ENCODE measurements around the gene IFNW1.

The IFNW1 gene

DNA sequence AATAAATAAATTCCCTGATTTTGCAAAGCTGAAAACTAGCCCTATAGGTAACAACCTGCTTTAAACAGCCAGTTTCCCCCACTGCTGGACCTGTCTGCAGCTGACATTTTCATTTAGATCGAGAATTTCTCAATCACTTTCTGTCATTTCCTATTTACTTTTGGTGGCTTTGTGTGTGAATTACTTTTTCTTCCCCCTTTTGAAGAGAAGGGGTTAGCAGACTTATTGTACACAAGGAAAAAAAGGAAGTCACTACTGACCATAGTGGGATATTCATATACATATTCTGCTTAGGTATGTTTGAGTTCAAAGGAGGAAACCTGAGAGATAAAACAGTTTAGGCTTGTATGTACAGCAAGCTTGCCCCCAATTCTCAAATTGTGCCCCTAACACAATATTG, 36.8 kb downstream of the IFNW1 start:
- DNase-seq: peak in 1 of 2 donors; percentile 62

- no peak for DNase-seq
Observed at GRCh38 chr9:21102305-21102704, 39.3 kb downstream of the IFNW1 start.

DNA sequence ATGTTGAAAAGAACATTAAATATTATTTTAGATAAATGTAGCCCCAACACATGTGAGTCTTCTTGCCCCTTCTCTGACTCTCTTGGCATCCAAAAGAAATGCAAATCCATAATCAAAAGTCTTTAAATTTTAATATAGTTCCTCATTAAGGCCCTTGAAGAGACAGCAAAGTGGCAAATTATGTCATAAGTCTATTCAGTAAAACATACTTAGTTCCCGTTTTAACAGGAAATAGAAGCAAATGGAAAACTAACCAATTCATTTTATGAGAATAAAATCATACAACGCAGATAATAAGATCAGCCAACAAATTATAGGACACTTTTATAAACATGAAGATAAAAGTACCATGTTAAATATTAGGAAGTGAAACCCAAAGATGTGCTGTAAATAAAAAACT, 43.8 kb downstream of the IFNW1 start:
- peak in 1 of 2 donors; percentile 46 for DNase-seq

GRCh38 chr9:21096901-21097255, 44.8 kb downstream of the IFNW1 start:
- no peak for DNase-seq

- peak in 1 of 2 donors; percentile 82 for DNase-seq
Observed at GRCh38 chr9:21096172-21096900, 45.3 kb downstream of the IFNW1 start.

- DNase-seq: no peak
Observed at GRCh38 chr9:21095561-21095960, 46.1 kb downstream of the IFNW1 start.
